ENCODE results near the gene PDP2.

DNA sequence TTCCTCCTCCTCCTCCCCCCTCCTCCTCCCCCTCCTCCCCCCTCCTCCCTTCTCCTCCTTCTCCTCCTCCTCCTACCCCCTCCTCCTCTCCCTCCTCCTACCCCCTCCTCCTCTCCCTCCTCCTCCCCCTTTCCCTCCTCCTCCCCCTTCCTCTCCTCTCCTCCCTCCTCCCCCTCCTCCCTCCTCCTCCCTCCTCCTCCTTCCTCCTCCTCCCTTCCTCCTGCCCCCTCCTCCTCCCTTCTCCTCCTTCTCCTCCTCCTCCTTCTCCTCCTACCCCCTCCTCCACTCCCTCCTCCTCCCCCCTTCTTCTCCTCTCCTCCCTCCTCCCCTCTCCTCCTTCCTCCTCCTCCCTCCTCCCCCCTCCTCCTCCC is 6.6 kb upstream of the PDP2 start:
- TF ChIP-seq, protein P1, sequence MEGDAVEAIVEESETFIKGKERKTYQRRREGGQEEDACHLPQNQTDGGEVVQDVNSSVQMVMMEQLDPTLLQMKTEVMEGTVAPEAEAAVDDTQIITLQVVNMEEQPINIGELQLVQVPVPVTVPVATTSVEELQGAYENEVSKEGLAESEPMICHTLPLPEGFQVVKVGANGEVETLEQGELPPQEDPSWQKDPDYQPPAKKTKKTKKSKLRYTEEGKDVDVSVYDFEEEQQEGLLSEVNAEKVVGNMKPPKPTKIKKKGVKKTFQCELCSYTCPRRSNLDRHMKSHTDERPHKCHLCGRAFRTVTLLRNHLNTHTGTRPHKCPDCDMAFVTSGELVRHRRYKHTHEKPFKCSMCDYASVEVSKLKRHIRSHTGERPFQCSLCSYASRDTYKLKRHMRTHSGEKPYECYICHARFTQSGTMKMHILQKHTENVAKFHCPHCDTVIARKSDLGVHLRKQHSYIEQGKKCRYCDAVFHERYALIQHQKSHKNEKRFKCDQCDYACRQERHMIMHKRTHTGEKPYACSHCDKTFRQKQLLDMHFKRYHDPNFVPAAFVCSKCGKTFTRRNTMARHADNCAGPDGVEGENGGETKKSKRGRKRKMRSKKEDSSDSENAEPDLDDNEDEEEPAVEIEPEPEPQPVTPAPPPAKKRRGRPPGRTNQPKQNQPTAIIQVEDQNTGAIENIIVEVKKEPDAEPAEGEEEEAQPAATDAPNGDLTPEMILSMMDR (IDR thresholded peaks at IDR 0.05) = no peak
- TF ChIP-seq POLR2A (IDR thresholded peaks at IDR 0.05) = no peak
